ENCODE results near the gene CDC14B.
"Not testable (repeated sequence)": the region's sequence is repeated elsewhere in the genome, so short reads cannot be mapped to it uniquely, and the experiment has no call there.

CDC14B gene

GRCh38 chr9:96524045-96524444 lies 95.6 kb downstream of the CDC14B start:
- DNase-seq = no peak

- no peak for DNase-seq
Observed at GRCh38 chr9:96523374-96523773, 96.3 kb downstream of the CDC14B start.

GRCh38 chr9:96522366-96522765 lies 97.3 kb downstream of the CDC14B start:
- DNase-seq = no peak

- no peak for DNase-seq
Observed at GRCh38 chr9:96519787-96520186, 99.9 kb downstream of the CDC14B start.

- no peak for DNase-seq
Observed at GRCh38 chr9:96519095-96519494, 100.5 kb downstream of the CDC14B start.

- DNase-seq = no peak
Observed at GRCh38 chr9:96515621-96516470, 103.8 kb downstream of the CDC14B start.

GRCh38 chr9:96514800-96515158 lies 104.9 kb downstream of the CDC14B start:
- DNase-seq = no peak

GRCh38 chr9:96514108-96514799 lies 105.4 kb downstream of the CDC14B start:
- DNase-seq = no peak

GRCh38 chr9:96513622-96514021 lies 106.0 kb downstream of the CDC14B start:
- DNase-seq = no peak

- no peak for DNase-seq
Observed at GRCh38 chr9:96512240-96512639, 107.4 kb downstream of the CDC14B start.

GRCh38 chr9:96510258-96510657 lies 109.4 kb downstream of the CDC14B start:
- no peak for DNase-seq

- no peak for DNase-seq
Observed at GRCh38 chr9:96509848-96510247, 109.8 kb downstream of the CDC14B start.

GRCh38 chr9:96509026-96509425 lies 110.6 kb downstream of the CDC14B start:
- no peak for DNase-seq

- no peak for DNase-seq
Observed at GRCh38 chr9:96508227-96508940, 111.3 kb downstream of the CDC14B start.

GRCh38 chr9:96505316-96505991 lies 114.2 kb downstream of the CDC14B start:
- no peak for DNase-seq

GRCh38 chr9:96503918-96504317 lies 115.7 kb downstream of the CDC14B start:
- no peak for DNase-seq

GRCh38 chr9:96503374-96503748 lies 116.3 kb downstream of the CDC14B start:
- not testable (repeated sequence) for DNase-seq

GRCh38 chr9:96502539-96503373 lies 116.9 kb downstream of the CDC14B start:
- no peak for DNase-seq

- no peak for DNase-seq
Observed at GRCh38 chr9:96501633-96502538, 117.8 kb downstream of the CDC14B start.

GRCh38 chr9:96500696-96501632 lies 118.7 kb downstream of the CDC14B start:
- DNase-seq = no peak

All from activated CD4-positive, CD25-positive, alpha-beta regulatory T cell treated with anti-CD3 and anti-CD28 coated beads, Interleukin-2, amount 50 U/mL, for 72 hours (primary cell).